K562 (cell line): ENCODE results near the gene RASAL1. TPM values are rescaled to one million over a fixed set of nuclear protein-coding genes. Genes with fewer than 3 reads are reported as not detected.

Experiments used
- ATAC-seq: fragments of 200-7000 bp; cut with Tn5 transposase; 3 replicates; pipeline ENCODE4 v1.9.1; 2020; ENCODE audit warnings: moderate library complexity
- BruUV-seq: library from RNA; stranded (reverse); fragments of 400-500 nt; replicated peaks from 2 replicates; lab custom pipeline; 2021; lab: Mats Ljungman, UMichigan
- CTCF ChIA-PET: fragments of 300-600 bp; formaldehyde crosslinking; extraction: SDS; loops from one replicate; lab custom pipeline; 2021; ENCODE audit warnings: low intra/inter-chr PET ratio; lab: Yijun Ruan, JAX
- POLR2A ChIA-PET: fragments of 300-600, 350-650 bp; sonication (Branson Sonifier 250); formaldehyde crosslinking; extraction: SDS; loops from one replicate; lab custom pipeline; 2021; ENCODE audit warnings: antibody characterized with exemption, inconsistent platforms; lab: Yijun Ruan, JAX
- DNase-seq, 4 experiments: peaks; one replicate each; pipeline versions ENCODE4 v3.0.0 to v3.0.0-alpha.2; 2011 to 2018; ENCODE audit warnings: low spot score in 3 of 4, mixed read lengths in 3 of 4; ENCODE audit errors: extremely low read depth in 1 of 4
- FAIRE-seq: peaks from 2 replicates; lab custom pipeline; 2011; peaks lifted over from hg19 to GRCh38; lab: Jason Lieb, UNC
- H2AFZ ChIP-seq: 2 replicates; pipeline ENCODE4 v1.6.0; 2011; ENCODE audit warnings: low read depth, low read length, control low read depth, inconsistent platforms
- H3K27ac ChIP-seq: fragments of 200-600 bp; 3 replicates; pipeline ENCODE4 v1.8.0; 2011; ENCODE audit warnings: low read depth, mild to moderate bottlenecking, control low read depth, inconsistent platforms, low read length, moderate library complexity, mixed read lengths; ENCODE audit errors: extremely low read depth
- H3K27me3 ChIP-seq, 2 experiments: fragments of 300-600 bp in 1 of 2; 2 replicates in 1 of 2; 3 replicates in 1 of 2; pipeline versions ENCODE4 v1.6.0 to v1.8.0; 2011; ENCODE audit warnings: inconsistent platforms in 2 of 2, low read length in 2 of 2, mild to moderate bottlenecking in 1 of 2, mixed read lengths in 1 of 2, moderate library complexity in 1 of 2; ENCODE audit not compliant: control insufficient read depth in 2 of 2, insufficient read depth in 2 of 2
- H3K36me3 ChIP-seq: fragments of 300-600 bp; 3 replicates; pipeline ENCODE4 v1.8.0; 2011; ENCODE audit warnings: mild to moderate bottlenecking, low read length, inconsistent platforms; ENCODE audit not compliant: control insufficient read depth, insufficient read depth
- H3K4me1 ChIP-seq, 2 experiments: fragments of 200-600 bp in 1 of 2; replicated peaks in 1 of 2; 2 replicates in 1 of 2; 3 replicates in 1 of 2; pipeline versions ENCODE4 v1.5.1 to v1.8.0; 2011; ENCODE audit warnings: inconsistent platforms in 2 of 2, low read length in 2 of 2, mild to moderate bottlenecking in 1 of 2, mixed read lengths in 1 of 2, moderate library complexity in 1 of 2; ENCODE audit not compliant: control insufficient read depth in 2 of 2, insufficient read depth in 2 of 2
- H3K4me2 ChIP-seq: 2 replicates; pipeline ENCODE4 v1.6.1; 2011; ENCODE audit warnings: low read length, control low read depth, inconsistent platforms, mixed read lengths; ENCODE audit not compliant: insufficient read depth
- H3K4me3 ChIP-seq: fragments of 200-600 bp; sonication (generic), shearing (Covaris generic); 2 replicates; pipeline ENCODE4 v1.5.1; 2016; ENCODE audit warnings: control low read depth, inconsistent platforms
- H3K79me2 ChIP-seq: fragments of 200-600 bp; 3 replicates; pipeline ENCODE4 v1.8.0; 2011; ENCODE audit warnings: low read length, inconsistent platforms; ENCODE audit not compliant: control insufficient read depth, insufficient read depth
- H3K9ac ChIP-seq, 2 experiments: 2 replicates each; pipeline versions ENCODE4 v1.6.0 to v1.6.1; 2011; ENCODE audit warnings: low read depth in 2 of 2, low read length in 2 of 2, control low read depth in 1 of 2, inconsistent platforms in 1 of 2, mild to moderate bottlenecking in 1 of 2, mixed read lengths in 1 of 2; ENCODE audit not compliant: insufficient read depth in 1 of 2
- H3K9me1 ChIP-seq: one replicate; pipeline ENCODE4 v1.6.0; 2011; ENCODE audit warnings: inconsistent platforms, mild to moderate bottlenecking, low read length, moderate library complexity; ENCODE audit not compliant: control insufficient read depth, insufficient read depth
- H3K9me3 ChIP-seq: replicated peaks from 2 replicates; pipeline ENCODE4 v1.5.1; 2011; ENCODE audit warnings: low read depth, low read length, inconsistent platforms; ENCODE audit not compliant: control insufficient read depth, insufficient read depth
- H4K20me1 ChIP-seq: replicated peaks from 2 replicates; pipeline ENCODE4 v1.6.1; 2011; ENCODE audit warnings: low read length, inconsistent platforms, mixed read lengths; ENCODE audit not compliant: control insufficient read depth, insufficient read depth
- ADNP ChIP-seq: fragments of 200-800 bp; sonication (Bioruptor generic); IDR thresholded peaks from 2 replicates; pipeline ENCODE4 v1.6.1; 2016; ENCODE audit warnings: missing genetic modification characterization, missing compliant biosample characterization
- ATF1 ChIP-seq, 2 experiments: fragments of 450-650 bp in 1 of 2; IDR thresholded peaks; 2 replicates each; pipeline ENCODE4 v1.6.1; 2016; ENCODE audit warnings: missing compliant biosample characterization in 1 of 2, missing genetic modification characterization in 1 of 2
- BCOR ChIP-seq: fragments of 450-650 bp; IDR thresholded peaks from 2 replicates; pipeline ENCODE4 v1.6.1; 2016
- CEBPG ChIP-seq, 3 experiments: fragments of 200-800 bp in 1 of 3; sonication (Bioruptor generic) in 1 of 3; sonication (generic) in 1 of 3; formaldehyde crosslinking in 1 of 3; IDR thresholded peaks in 2 of 3; conservative IDR thresholded peaks in 1 of 3; 2 replicates each; pipeline versions ENCODE4 v1.6.1 to v1.8.0; 2016 to 2022; ENCODE audit warnings: missing compliant biosample characterization in 2 of 3, missing genetic modification characterization in 2 of 3, mild to moderate bottlenecking in 1 of 3, missing genetic modification reagents in 1 of 3
- FOXJ2 ChIP-seq: fragments of 200-800 bp; sonication (Bioruptor generic); IDR thresholded peaks from 2 replicates; pipeline ENCODE4 v1.6.1; 2016; ENCODE audit warnings: missing genetic modification characterization, missing compliant biosample characterization
- HDAC1 ChIP-seq, 2 experiments: fragments of 450-650 bp; IDR thresholded peaks; 2 replicates each; pipeline ENCODE4 v1.6.1; 2016 to 2017; ENCODE audit warnings: inconsistent platforms in 1 of 2, mild to moderate bottlenecking in 1 of 2, moderate library complexity in 1 of 2
- KDM1A ChIP-seq, 2 experiments: fragments of 450-650 bp; IDR thresholded peaks; 2 replicates each; pipeline ENCODE4 v1.6.1; 2016; ENCODE audit warnings: mild to moderate bottlenecking in 2 of 2
- RBM25 ChIP-seq: fragments of 200-400 bp; formaldehyde crosslinking; IDR thresholded peaks from 2 replicates; pipeline ENCODE4 v1.6.1; 2018; ENCODE audit warnings: low read length, low read depth, moderate library complexity; ENCODE audit not compliant: severe bottlenecking
- SMC3 ChIP-seq: conservative IDR thresholded peaks from 2 replicates; pipeline ENCODE4 v1.6.1; 2011; ENCODE audit warnings: low read depth, low read length, improper control_type of control experiment; ENCODE audit not compliant: insufficient read depth
- SPI1 ChIP-seq: IDR thresholded peaks from 2 replicates; pipeline ENCODE4 v1.6.1; 2011; ENCODE audit warnings: low read depth, low read length, control low read depth, borderline replicate concordance
- TEAD4 ChIP-seq, 2 experiments: sonication (generic) in 1 of 2; formaldehyde crosslinking in 1 of 2; IDR thresholded peaks; 2 replicates each; pipeline versions ENCODE4 v1.6.1 to v1.8.0; 2012 to 2022; ENCODE audit warnings: borderline replicate concordance in 1 of 2, inconsistent platforms in 1 of 2, low read length in 1 of 2, mild to moderate bottlenecking in 1 of 2, missing genetic modification reagents in 1 of 2
- VEZF1 ChIP-seq: fragments of 200-800 bp; sonication (Bioruptor generic); IDR thresholded peaks from 2 replicates; pipeline ENCODE4 v1.6.1; 2017; ENCODE audit warnings: missing genetic modification characterization, missing compliant biosample characterization
- WGBS: fragments of 100-300 bp; shearing (Covaris generic); methylation state at CpG from one replicate; pipeline ENCODE4 v1.1.6; 2016; ENCODE audit warnings: low coverage, mixed read lengths; ENCODE audit not compliant: insufficient coverage; ENCODE audit errors: missing lambda C conversion rate; 5-methylcytosine and 5-hydroxymethylcytosine counted together
- in situ Hi-C: fragments of 300-500 bp; cut with MboI; formaldehyde crosslinking; loops from 4 replicates; pipeline ENCODE4 v1.15.0; 2018; ENCODE audit warnings: inconsistent platforms, mixed read lengths
- intact Hi-C: fragments of 100-400 bp; cut with micrococcal nuclease; formaldehyde crosslinking; loops from 2 replicates; pipeline ENCODE4 v1.14.2; 2022
- polyA plus RNA-seq, 8 experiments: library from polyadenylated mRNA; depleted of rRNA in 4 of 8; stranded (reverse) in 5 of 8; unstranded in 3 of 8; fragments of >200 nt; fragmentation: Nextera tagmentation in 2 of 8; fragmentation: Illumina TruSeq in 1 of 8; extraction: Ambion mirVana in 2 of 8; extraction: Trizol in 1 of 8; gene quantifications; 2 replicates each; pipeline versions ENCODE4 v1.2.1 to v1.2.3, GENCODE V29; 2011 to 2014; ENCODE audit warnings: inconsistent platforms in 1 of 8, missing spikeins in 1 of 8
- total RNA-seq, 7 experiments: library from RNA; depleted of rRNA in 6 of 7; stranded (reverse); fragments of >200 nt in 6 of 7; fragmentation: Illumina TruSeq in 2 of 7; extraction: Trizol in 2 of 7; gene quantifications; 2 replicates each; pipeline versions ENCODE4 v1.2.1 to v1.2.3, GENCODE V29; 2011 to 2021; ENCODE audit warnings: low replicate concordance in 1 of 7

RASAL1 gene
- total and polyA plus RNA-seq, 9 of the 15 experiments (the other 6 are each of a cell fraction or from before 2014, with no cell fraction given) = 0.06 to 0.16 (median 0.14) TPM; not detected in 6

- TF ChIP-seq TEAD4 (IDR thresholded peaks at IDR 0.05; ENCODE audit: low read length) = no peak
- TF ChIP-seq TEAD4 (CRISPR knock-in tag; IDR thresholded peaks at IDR 0.05; ENCODE audit: borderline replicate concordance) = no peak
- TF ChIP-seq ATF1 (CRISPR knock-in tag; IDR thresholded peaks at IDR 0.05) = no peak
- peak; percentile 57 for TF ChIP-seq ATF1 (tag; IDR thresholded peaks at IDR 0.05)
- TF ChIP-seq HDAC1 (IDR thresholded peaks at IDR 0.05) = 0 out of 4 replicates have a peak, but pooled peaks of 1 of the 2 experiments have one; percentile 16
- TF ChIP-seq VEZF1 (CRISPR knock-in tag) = no peak
Measured at GRCh38 chr12:113059071-113059595, 76.4 kb downstream of the RASAL1 start (continued).

GRCh38 chr12:113058553-113058952 lies 77.0 kb downstream of the RASAL1 start:
- Histone ChIP-seq H3K4me2 (no peak overlapping the region), H3K79me2 (no peaks in the 10 kb centered on the region), H3K9me3 (no peaks in the 10 kb centered on the region), H3K27ac (no peak overlapping the region), H3K36me3 (no peaks in the 10 kb centered on the region), H2AFZ (no peak overlapping the region), H3K4me1 (peaks cover 0 to 18% of the 10 kb centered on the region in 2 experiments; a peak in 1 of 5 replicates), H3K27me3 (peaks cover 8 to 50% of the 10 kb centered on the region in 2 experiments; a peak in 3 of 5 replicates), H3K9me1 (no peaks in the 10 kb centered on the region), H4K20me1 (peaks cover 6% of the 10 kb centered on the region), H3K4me3 (no peak overlapping the region), H3K9ac (no peak overlapping the region)
- no peak for FAIRE-seq
- intact Hi-C loops (no loop called here), in situ Hi-C loops (no loop called here)
- CTCF ChIA-PET = no interaction called here
- TF ChIP-seq SMC3 = no peak
- 0 out of 2 replicates have a peak, but pooled peaks have one; percentile 27 for TF ChIP-seq CEBPG (CRISPR knock-in tag; IDR thresholded peaks at IDR 0.05)
- TF ChIP-seq CEBPG (tag; conservative IDR thresholded peaks at IDR 0.05 in 1 of 2, IDR thresholded peaks at IDR 0.05 in 1 of 2) = peak in 1 of 2 experiments; percentile 40; a peak in 1 of 4 replicates
- peak; percentile 76 for TF ChIP-seq BCOR
- TF ChIP-seq KDM1A (IDR thresholded peaks at IDR 0.05) = peak in 1 of 2 experiments; percentile 36; a peak in 1 of 4 replicates
- 0 out of 2 replicates have a peak, but pooled peaks have one; percentile 55 for TF ChIP-seq ADNP (tag)
- peak; percentile 79 for TF ChIP-seq RBM25
- peak; percentile 62; the same call in 1 of the 2 replicates for TF ChIP-seq SPI1
- no peak for TF ChIP-seq FOXJ2 (tag)
- no peak for DNase-seq
- WGBS = 0% methylated on average over 1 of the region's 1 CpG
- BruUV-seq = no TSS peak
- ATAC-seq = no peak
- POLR2A ChIA-PET = no interaction called here
